GM18502 (cell line): ENCODE data around the gene ANXA6.

Experiments
- ATAC-seq: cut with Tn5 transposase; IDR thresholded peaks from one replicate; pipeline ENCODE4 v1.9.1; 2021; ENCODE audit warnings: mild to moderate bottlenecking; ENCODE audit not compliant: unreplicated experiment, poor library complexity

ANXA6 gene

GRCh38 chr5:151051931-151052608, 105.5 kb downstream of the ANXA6 start:
- ATAC-seq, result no peak

GRCh38 chr5:151051066-151051930, 106.3 kb downstream of the ANXA6 start:
- ATAC-seq, result peak; percentile 75
